ENCODE data around the gene MCM8.

DNA sequence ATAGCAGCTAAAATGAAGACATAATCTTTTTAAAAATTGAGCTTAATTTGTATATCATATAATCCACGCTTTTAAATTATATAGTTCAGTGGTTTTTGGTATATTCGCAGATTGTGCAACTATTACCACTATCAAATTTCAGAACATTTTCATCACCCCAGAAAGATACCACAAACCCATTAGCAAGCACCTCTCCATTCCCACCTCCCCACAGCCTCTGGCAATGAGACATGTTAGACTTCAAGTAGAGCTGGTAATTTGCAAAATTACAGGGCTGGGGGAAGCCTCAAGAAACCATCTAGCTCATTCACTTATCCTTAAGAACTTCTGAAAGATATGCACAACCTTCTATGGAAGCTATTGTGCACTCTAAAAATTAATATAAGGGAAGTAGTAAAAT is 37.3 kb upstream of the MCM8 start:
- TF ChIP-seq, protein P1, sequence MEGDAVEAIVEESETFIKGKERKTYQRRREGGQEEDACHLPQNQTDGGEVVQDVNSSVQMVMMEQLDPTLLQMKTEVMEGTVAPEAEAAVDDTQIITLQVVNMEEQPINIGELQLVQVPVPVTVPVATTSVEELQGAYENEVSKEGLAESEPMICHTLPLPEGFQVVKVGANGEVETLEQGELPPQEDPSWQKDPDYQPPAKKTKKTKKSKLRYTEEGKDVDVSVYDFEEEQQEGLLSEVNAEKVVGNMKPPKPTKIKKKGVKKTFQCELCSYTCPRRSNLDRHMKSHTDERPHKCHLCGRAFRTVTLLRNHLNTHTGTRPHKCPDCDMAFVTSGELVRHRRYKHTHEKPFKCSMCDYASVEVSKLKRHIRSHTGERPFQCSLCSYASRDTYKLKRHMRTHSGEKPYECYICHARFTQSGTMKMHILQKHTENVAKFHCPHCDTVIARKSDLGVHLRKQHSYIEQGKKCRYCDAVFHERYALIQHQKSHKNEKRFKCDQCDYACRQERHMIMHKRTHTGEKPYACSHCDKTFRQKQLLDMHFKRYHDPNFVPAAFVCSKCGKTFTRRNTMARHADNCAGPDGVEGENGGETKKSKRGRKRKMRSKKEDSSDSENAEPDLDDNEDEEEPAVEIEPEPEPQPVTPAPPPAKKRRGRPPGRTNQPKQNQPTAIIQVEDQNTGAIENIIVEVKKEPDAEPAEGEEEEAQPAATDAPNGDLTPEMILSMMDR (conservative IDR thresholded peaks at IDR 0.05 in 1 of 2, IDR thresholded peaks at IDR 0.05 in 1 of 2; ENCODE audit: extremely low read depth in 1 of 2, insufficient read depth in 1 of 2, low read depth in 1 of 2, low read length in 2 of 2): no peak
- TF ChIP-seq EZH2 (IDR thresholded peaks at IDR 0.05; ENCODE audit: borderline replicate concordance, low read length): no peak
